ENCODE data around the gene ATF6. TPM values are rescaled to one million over a fixed set of nuclear protein-coding genes. Genes with fewer than 3 reads are reported as not detected.

ATF6 gene
- total RNA-seq, 1 donor from 2014 or later: 22.9 TPM

- H3K27me3 Mint-ChIP-seq: no peaks in the 10 kb centered on the region
- peaks cover 24% of the 10 kb centered on the region for H3K36me3 Mint-ChIP-seq
- no peak for TF ChIP-seq CTCF (conservative IDR thresholded peaks at IDR 0.05)
- no peak overlapping the region for H3K4me3 Mint-ChIP-seq
- no peak overlapping the region for H3K27ac Mint-ChIP-seq
- peaks cover 9% of the 10 kb centered on the region for H3K4me1 Mint-ChIP-seq (ENCODE audit: unreplicated experiment)
- no peak for DNase-seq (ENCODE audit: extremely low spot score, unreplicated experiment)
- no peaks in the 10 kb centered on the region for H3K9me3 Mint-ChIP-seq
Observed at GRCh38 chr1:161817176-161817730, 51.1 kb downstream of the ATF6 start.

GRCh38 chr1:161820914-161821313, 54.8 kb downstream of the ATF6 start:
- Mint-ChIP-seq H3K4me3 (no peak overlapping the region), H3K36me3 (peaks cover 34% of the 10 kb centered on the region), H3K9me3 (no peaks in the 10 kb centered on the region), H3K4me1 (ENCODE audit: unreplicated experiment) (peaks cover 9% of the 10 kb centered on the region), H3K27ac (no peak overlapping the region), H3K27me3 (no peaks in the 10 kb centered on the region)
- DNase-seq (ENCODE audit: extremely low spot score, unreplicated experiment): no peak
- no peak for TF ChIP-seq CTCF (conservative IDR thresholded peaks at IDR 0.05)

- H3K36me3 Mint-ChIP-seq: peaks cover 44% of the 10 kb centered on the region
- no peak overlapping the region for H3K4me3 Mint-ChIP-seq
- H3K27ac Mint-ChIP-seq: no peak overlapping the region
- no peak for DNase-seq (ENCODE audit: extremely low spot score, unreplicated experiment)
- no peaks in the 10 kb centered on the region for H3K27me3 Mint-ChIP-seq
- H3K4me1 Mint-ChIP-seq (ENCODE audit: unreplicated experiment): peaks cover 4% of the 10 kb centered on the region
- TF ChIP-seq CTCF (conservative IDR thresholded peaks at IDR 0.05): no peak
- H3K9me3 Mint-ChIP-seq: no peaks in the 10 kb centered on the region
Observed at GRCh38 chr1:161824618-161825017, 58.5 kb downstream of the ATF6 start.

GRCh38 chr1:161825831-161826230, 59.7 kb downstream of the ATF6 start:
- Mint-ChIP-seq H3K27me3 (no peaks in the 10 kb centered on the region), H3K4me3 (no peak overlapping the region), H3K27ac (no peak overlapping the region), H3K36me3 (peaks cover 40% of the 10 kb centered on the region), H3K4me1 (ENCODE audit: unreplicated experiment) (peaks cover 4% of the 10 kb centered on the region), H3K9me3 (no peaks in the 10 kb centered on the region)
- no peak for TF ChIP-seq CTCF (conservative IDR thresholded peaks at IDR 0.05)
- no peak for DNase-seq (ENCODE audit: extremely low spot score, unreplicated experiment)

GRCh38 chr1:161826478-161826877, 60.4 kb downstream of the ATF6 start:
- Mint-ChIP-seq H3K4me1 (ENCODE audit: unreplicated experiment) (peaks cover 4% of the 10 kb centered on the region), H3K4me3 (no peak overlapping the region)
- no peak for DNase-seq (ENCODE audit: extremely low spot score, unreplicated experiment)

More at GRCh38 chr1:161826478-161826877, 60.4 kb downstream of the ATF6 start:
- Mint-ChIP-seq H3K27ac (no peak overlapping the region), H3K36me3 (peaks cover 37% of the 10 kb centered on the region), H3K9me3 (no peaks in the 10 kb centered on the region), H3K27me3 (no peaks in the 10 kb centered on the region)
- no peak for TF ChIP-seq CTCF (conservative IDR thresholded peaks at IDR 0.05)
